ENCODE results near the gene DMAC1.

- no peak for TF ChIP-seq CTCF (IDR thresholded peaks at IDR 0.05)
- no peak for TF ChIP-seq POLR2AphosphoS5 (IDR thresholded peaks at IDR 0.05)
Measured at GRCh38 chr9:7841831-7842230, 42.3 kb upstream of the DMAC1 start.
